ENCODE measurements around the gene NUP98. TPM values are rescaled to one million over a fixed set of nuclear protein-coding genes. Genes with fewer than 3 reads are reported as not detected.

The NUP98 gene
- total RNA-seq, 1 donor from 2014 or later, result 82.6 TPM

GRCh38 chr11:3631331-3631730 is 166.0 kb downstream of the NUP98 start:
- H3K9me3 Mint-ChIP-seq, result no peaks in the 10 kb centered on the region
- no peak for DNase-seq (ENCODE audit: low spot score in 2 of 2, unreplicated experiment in 2 of 2)
- no peaks in the 10 kb centered on the region for H3K27me3 Mint-ChIP-seq (ENCODE audit: low read depth)

GRCh38 chr11:3627291-3627690 is 170.1 kb downstream of the NUP98 start:
- Mint-ChIP-seq H3K27ac (no peak overlapping the region), H3K4me3 (no peak overlapping the region), H3K9me3 (no peaks in the 10 kb centered on the region), H3K36me3 (no peaks in the 10 kb centered on the region), H3K27me3 (ENCODE audit: low read depth) (no peaks in the 10 kb centered on the region), H3K4me1 (no peaks in the 10 kb centered on the region)
- no peak for DNase-seq (ENCODE audit: low spot score in 2 of 2, unreplicated experiment in 2 of 2)
- TF ChIP-seq CTCF (IDR thresholded peaks at IDR 0.05; ENCODE audit: unreplicated experiment), result no peak

More at GRCh38 chr11:3631331-3631730, 166.0 kb downstream of the NUP98 start:
- Mint-ChIP-seq H3K27ac (no peak overlapping the region), H3K4me3 (no peak overlapping the region), H3K36me3 (no peaks in the 10 kb centered on the region), H3K4me1 (no peaks in the 10 kb centered on the region)
- TF ChIP-seq CTCF (IDR thresholded peaks at IDR 0.05; ENCODE audit: unreplicated experiment), result no peak

- Mint-ChIP-seq H3K4me3 (no peak overlapping the region), H3K27me3 (ENCODE audit: low read depth) (no peaks in the 10 kb centered on the region), H3K36me3 (no peaks in the 10 kb centered on the region), H3K27ac (no peak overlapping the region), H3K4me1 (no peaks in the 10 kb centered on the region), H3K9me3 (no peaks in the 10 kb centered on the region)
- TF ChIP-seq CTCF (IDR thresholded peaks at IDR 0.05; ENCODE audit: unreplicated experiment), result no peak
- no peak for DNase-seq (ENCODE audit: low spot score in 2 of 2, unreplicated experiment in 2 of 2)
Measured at GRCh38 chr11:3626250-3626960, 170.9 kb downstream of the NUP98 start.

Other genes with a start within 250 kb of the NUP98 start
- 4.5 to 6.1 TPM (median 4.9 TPM) in 3 replicates for gene ART5, start 155.6 kb downstream of the NUP98 start, total RNA-seq
- gene ART1, start 152.4 kb downstream of the NUP98 start, total RNA-seq, result not detected in 3 replicates
- 2.6 to 2.9 TPM (median 2.9 TPM) in 3 replicates for gene CHRNA10, start 126.2 kb downstream of the NUP98 start, total RNA-seq
- 43.2 to 47.6 TPM (median 47.4 TPM) in 3 replicates for gene PGAP2, start 11.0 kb upstream of the NUP98 start, total RNA-seq
- gene RHOG, start 43.4 kb upstream of the NUP98 start, total RNA-seq, result 23.8 to 24.7 TPM (median 24.2 TPM) in 3 replicates
- gene STIM1, start 58.1 kb upstream of the NUP98 start, total RNA-seq, result 41.2 to 43.9 TPM (median 43.7 TPM) in 3 replicates